ENCODE data around the gene FOXRED1.
A peak's percentile ranks its signal among the peaks of the same experiment; 100 is the strongest.
"Not testable (repeated sequence)": the region's sequence is repeated elsewhere in the genome, so short reads cannot be mapped to it uniquely, and the experiment has no call there.

Gene FOXRED1

GRCh38 chr11:126279191-126279590, 10.2 kb downstream of the FOXRED1 start:
- DNase-seq = no peak

GRCh38 chr11:126280595-126280994, 11.6 kb downstream of the FOXRED1 start:
- DNase-seq = no peak

DNA sequence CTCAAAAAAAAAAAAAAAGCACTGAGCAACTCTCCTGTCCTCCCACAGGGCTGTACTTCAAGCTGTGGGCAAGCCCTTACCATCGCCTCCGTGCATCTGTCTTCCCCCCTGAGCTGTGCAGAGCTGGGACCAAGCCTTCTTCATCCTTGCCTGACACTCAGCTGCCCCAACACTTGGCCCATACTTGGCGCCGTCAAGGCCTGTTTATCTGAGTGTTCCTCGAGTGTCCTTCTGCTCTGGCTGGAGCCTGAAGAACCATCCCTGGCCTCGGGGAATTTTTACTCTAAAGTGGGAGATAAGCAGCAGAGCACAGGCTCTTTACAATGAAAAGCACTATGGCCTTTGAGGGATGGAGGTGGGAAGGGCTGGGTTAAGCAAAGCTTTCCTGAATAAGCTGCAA, 12.3 kb downstream of the FOXRED1 start:
- no peak for DNase-seq

- no peak for DNase-seq
Measured at GRCh38 chr11:126281666-126282175, 12.8 kb downstream of the FOXRED1 start.

DNA sequence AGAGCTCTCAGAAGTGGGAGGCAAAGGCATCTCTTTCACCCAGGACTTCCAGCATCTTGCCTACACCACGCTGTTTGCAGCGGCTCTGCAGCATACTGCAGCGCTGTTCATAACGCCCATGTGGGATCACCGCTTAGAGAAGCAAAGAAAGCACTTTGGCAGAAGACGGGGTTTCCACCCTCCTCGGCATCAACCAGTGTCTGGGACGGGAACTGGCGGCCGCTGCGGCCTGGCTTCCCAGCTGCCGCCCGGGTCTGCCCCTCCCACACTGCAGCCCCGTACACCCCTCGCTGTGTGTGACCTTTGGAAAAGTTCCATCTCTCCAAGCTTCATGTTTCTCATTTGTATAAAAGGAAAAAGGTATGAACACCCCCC, 13.4 kb downstream of the FOXRED1 start:
- peak; percentile 37 for DNase-seq

GRCh38 chr11:126282736-126283591, 14.0 kb downstream of the FOXRED1 start, which contains the start of gene TIRAP:
Gene TIRAP (plus strand): TSS chr11:126283093. CDS start chr11:126290895, 7,802 bp downstream.
- peak; percentile 62 for DNase-seq

- DNase-seq = peak; percentile 93
Measured at GRCh38 chr11:126284829-126285228, 15.9 kb downstream of the FOXRED1 start.

DNA sequence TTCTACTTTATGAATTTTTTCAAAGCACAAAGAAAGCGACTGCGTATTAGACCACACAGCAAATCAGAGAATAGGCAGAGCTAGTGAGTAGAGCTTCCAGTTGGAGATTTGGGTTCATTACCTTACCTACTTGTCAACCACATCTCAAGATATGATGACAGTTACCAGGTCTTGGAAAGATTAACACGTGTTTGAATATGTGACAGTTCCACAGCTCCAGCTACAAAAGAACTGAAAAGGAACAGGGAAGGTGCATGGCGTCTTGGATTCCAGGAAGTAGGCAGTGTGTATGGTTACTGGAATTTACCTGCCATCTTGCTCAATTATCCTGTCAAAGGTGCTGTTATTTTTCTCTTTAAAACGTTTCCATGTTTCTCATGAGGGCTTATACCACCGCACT, 19.3 kb downstream of the FOXRED1 start:
- no peak for DNase-seq

DNA sequence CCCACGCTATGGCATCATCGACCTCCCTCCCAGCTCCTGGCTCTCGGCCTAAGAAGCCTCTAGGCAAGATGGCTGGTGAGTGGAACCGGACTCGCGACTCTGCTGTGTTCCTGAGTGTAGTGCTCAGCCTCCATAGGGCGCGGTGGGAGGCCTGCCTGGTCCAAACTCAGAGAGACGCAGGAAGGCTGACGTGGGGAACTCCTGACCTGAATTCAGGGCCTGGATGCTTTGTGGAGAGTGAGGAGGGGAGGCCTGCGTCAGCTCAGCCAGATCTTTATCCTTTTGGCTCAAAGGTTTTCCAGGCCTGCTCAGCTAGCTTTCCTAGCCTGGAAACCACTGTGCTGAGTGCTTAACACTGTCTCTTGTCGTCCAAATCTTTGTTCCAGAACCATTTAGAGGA, 21.9 kb downstream of the FOXRED1 start:
- DNase-seq = no peak

DNA sequence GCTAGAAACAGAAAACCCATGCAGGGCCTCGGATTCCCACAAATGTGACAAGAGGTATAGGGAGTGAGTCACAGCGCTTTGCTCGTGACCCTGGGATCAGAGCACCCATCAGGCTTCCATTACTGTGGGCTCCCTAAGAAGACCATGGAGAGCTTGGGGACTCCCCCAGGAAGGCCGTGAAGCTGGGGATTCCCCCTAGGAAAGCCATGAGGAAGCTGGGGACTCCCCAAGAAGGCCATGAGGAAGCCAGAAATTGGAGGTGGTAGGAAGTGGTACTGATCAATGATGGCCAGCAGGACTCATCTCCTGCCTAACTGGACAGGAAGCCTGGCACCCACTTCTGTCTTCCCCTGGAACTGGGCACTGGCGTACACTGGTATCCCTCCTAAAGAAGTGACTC, 24.8 kb downstream of the FOXRED1 start:
- no peak for DNase-seq

DNA sequence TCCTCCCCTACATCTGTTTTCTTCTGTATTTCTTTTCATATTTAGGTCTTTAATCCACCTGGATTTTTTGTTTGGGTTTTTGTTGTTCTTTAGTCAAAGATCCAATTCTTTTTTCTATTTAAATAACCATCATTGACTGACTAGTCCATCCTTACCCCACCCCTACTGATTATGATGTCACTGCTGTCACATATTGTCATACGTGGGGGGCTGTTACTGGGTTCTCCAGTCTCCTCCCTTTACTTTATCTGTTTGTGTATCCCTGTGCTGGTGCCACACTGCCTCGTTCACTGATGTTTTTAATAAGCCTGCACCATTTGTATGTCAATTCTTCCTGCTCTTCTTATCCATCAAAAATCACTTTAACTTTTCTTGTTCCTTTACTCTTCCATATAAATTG, 28.1 kb downstream of the FOXRED1 start:
- DNase-seq = no peak

DNA sequence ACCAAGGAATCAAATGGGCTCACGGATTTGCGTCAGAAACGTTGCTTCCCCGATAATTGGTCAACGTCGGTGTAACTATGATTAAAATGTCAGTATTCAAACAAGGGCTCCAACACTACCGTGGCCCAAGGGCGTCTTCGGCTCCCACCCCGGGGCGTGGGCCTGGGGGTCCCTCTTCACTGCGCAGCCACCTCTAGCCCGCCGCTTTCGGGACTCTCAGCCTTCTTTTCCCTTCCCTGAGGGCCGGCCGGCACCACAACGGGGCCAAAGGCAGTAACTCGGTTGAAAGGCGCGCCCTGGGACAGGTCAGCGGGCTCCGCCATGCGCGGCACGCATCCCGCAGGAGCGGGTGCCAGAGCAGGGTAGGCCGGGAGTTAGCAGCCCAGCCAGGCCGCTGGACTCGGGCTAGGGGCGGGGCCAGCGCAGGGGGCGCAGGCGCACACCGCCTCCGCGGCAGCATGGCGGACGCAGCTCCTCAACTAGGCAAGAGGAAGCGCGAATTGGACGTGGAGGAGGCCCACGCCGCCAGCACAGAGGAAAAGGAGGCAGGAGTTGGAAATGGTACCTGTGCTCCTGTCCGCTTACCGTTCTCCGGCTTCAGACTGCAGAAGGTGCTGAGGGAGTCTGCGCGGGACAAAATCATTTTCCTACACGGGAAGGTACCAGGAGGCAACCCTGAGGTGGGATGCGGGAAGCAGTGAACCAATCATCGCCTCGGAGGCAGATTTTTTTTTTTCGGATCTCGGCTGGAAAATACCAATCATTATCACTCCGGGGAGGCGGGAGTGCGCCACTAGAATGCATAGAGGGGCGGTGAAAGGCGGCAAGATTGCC, 34.9 kb downstream of the FOXRED1 start, which contains the start of gene DCPS:
TSS of gene DCPS (plus strand) at position 438 of the 834 bp plus-strand sequence. CDS start at position 459, 21 bp downstream.
- DNase-seq = peak; percentile 86

DNA sequence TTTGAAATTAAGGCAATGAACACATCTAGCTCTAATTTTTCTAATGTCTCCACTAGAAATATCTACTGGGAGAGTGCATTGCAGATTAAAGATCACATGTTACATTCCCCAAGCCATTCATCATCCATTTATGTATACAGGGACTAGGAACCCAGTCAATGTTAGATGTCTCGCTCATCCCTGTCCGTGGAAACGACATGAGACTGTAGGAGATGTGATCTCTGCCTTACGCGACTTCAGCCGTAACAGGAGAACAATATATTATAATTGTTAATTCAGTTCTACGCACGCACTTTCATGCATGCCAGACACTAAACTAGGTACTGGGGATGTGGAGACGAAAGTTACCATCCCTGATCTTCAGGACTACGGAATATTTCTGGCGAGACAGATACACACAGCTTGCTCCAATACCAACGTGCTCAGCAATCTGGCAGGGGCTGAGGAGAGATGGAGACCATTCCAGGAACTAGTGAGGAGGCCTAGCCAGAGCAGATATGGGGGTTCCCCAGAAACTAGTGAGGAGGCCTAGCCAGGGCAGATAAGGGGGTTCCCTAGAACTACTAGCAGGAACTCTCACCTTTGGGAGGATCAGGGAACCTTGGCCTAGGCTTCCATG, 35.6 kb downstream of the FOXRED1 start:
- no peak for DNase-seq

DNA sequence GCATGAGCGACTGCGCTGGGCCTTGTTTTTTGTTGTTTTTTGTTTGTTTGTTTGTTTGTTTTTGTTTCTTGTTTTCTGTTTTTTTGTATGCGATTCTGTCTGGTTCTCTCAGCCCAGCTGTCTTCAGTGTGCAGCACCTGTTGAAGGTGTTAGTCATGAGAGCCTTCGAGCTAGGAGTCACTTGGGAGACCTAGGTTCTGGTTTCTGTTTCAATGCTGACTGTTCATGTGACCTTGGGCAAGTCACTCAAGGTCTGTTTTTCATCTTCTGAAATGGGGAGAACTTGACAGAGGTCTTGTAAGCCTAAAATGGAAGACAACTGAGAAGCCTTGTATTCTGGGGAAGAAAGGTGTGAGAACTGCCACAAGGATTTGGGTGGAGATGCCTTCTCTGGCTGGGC, 36.7 kb downstream of the FOXRED1 start:
- peak; percentile 65 for DNase-seq

DNA sequence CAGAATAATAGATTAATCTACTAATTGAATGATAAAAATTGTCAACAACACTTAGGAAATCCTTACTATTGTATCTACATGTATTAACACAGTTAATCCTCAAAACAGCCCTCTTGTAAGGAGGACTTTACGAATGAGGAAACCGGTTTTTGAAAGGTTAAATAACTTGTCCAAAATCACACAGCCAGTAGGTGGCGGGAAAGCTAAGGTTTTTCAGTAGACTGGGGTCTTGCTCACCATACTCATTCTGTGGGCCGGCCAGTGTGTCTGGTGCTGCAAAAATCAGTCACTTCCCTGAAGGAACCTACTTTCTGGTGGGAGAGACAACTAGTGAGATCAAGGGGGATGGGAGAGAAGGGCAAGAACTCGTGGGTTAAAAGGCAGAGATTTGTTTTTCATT, 38.8 kb downstream of the FOXRED1 start:
- DNase-seq = no peak

DNA sequence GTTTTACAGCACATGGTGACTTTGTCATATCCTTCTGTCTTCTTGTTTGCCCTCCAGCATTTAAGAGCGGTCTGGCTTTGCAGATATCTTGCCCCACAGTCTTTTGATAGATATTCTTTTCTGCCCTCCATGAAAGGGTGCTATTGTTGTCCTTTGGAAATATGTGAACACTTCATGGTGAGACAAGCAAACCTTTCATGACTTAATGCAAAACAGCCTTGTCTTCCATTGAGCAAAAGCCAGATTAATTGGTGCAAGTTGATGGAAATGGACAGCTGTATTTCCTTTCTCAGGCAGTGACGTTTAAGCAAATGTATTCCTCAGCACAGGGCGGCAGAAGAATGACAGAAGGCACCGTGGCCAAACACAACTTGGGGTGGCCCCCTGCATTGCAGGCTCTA, 39.3 kb downstream of the FOXRED1 start:
- DNase-seq = no peak

DNA sequence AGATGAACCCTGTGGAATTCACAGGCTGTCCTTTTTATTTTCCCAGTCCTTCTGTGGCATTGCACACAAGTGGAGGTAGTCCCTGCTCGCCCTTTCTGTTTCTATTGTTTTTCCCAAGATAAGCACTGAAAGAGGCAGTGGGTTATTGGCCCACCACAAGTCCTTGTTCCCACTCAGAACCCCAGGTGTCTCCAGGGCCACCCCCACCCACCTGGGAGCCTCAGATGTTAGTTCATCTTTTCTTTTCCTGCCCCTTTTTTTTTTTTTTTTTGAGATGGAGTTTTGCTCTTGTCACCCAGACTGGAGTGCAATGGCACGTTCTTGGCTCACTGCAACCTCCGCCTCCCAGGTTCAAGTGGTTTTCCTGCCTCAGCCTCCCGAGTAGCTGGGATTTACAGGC, 39.8 kb downstream of the FOXRED1 start:
- DNase-seq = not testable (repeated sequence)

DNA sequence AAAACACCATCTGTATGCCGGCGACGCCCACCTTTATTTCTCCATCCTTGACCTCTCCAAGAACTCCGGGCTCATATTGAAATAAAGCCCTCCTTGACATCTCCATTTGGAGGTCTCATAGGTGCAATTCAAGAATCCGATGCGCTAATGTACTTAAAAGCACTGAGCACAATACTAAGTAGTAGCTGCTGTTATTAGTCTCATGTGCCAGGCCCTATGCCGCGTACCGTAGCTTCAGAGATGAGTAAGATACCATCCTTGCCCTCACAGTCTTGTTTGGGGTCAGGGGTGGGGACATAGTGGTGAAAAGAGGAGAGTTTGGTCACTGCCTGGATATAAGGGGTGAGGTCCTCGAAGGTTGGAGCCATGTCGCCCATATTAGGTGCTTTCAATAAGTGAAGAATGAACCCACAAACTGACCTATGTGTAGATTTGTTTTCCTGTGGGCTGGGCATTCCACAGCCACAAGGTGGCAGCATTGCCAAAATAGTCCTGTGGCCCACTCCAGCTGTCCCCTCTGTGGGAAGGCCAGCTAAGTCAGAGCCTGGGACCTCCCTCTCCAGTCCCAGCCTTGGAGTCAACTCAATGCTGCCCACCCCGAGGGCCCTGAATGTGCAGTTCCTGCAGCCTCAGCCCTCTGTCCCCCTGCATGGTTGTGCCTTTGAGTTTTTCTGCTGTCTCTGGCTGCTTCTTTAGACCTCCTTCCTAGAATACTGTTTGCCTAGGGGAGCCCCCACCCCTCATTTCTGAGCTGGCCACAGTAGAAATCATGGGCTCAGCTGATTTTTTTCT, 41.4 kb downstream of the FOXRED1 start:
- peak; percentile 58 for DNase-seq

- no peak for DNase-seq
Measured at GRCh38 chr11:126310992-126311310, 42.0 kb downstream of the FOXRED1 start.

- DNase-seq = no peak
Measured at GRCh38 chr11:126311401-126312291, 42.7 kb downstream of the FOXRED1 start.

DNA sequence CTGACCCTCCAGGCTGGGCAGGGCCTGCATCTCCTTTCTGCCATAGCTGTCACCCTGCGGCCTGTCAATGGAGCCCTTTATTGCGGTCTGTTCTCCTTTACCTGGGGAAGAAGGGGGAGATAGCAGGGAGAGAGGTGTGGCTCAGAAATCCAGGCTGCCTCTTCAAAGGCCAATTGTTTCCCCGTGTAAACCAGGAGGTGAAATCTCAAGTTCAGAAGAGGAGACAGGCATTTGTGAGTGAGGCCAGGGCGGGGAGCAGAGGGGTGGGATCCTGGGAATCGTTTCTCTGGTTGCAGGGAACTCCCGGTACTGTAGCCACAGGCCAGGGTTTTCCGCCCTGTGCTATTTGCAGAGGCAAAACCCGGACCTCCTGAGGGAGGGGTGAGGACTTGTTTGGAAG, 44.0 kb downstream of the FOXRED1 start:
- no peak for DNase-seq
